ENCODE measurements around the gene RNF114.

The RNF114 gene

DNA sequence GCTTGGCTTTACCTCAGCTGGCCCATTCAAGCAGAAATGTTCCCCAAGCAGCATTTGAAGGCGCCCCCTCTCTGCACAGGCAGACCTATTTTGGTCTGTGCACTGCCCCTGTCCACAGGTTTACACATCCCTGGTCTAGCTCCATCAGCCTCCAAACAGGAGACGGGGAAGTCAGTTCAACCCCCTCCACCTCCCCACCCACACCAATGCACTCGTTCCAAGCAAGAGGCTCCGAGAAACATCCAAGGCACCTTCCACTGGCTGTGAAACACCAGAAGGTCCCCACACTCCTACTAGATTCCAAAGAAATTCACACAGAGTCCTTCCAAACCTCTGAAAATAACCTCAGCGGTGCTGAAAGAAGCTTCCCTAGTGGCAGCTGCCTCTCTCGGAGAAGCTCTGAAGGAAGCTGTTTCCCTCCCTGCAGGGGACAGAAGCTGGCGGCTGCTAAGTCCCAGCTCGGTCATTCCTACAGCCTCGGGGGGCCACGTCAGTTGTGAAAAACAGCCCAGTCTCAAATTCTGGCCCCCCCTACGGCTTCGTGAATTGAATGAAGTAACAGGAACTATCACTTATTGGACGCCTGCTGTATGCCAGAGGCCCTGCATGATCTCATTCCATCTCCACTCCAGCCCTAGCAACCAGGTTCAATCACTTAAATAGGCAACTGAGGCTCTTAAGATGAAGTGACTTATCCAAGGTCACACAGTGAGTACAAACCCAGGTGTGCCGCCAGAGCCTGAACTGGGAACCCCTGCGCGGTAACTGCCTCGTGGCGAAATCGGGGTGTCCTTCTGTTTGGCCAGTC is 21.7 kb upstream of the RNF114 start:
- peaks cover 10% of the 10 kb centered on the region for H3K36me3 ChIP-seq (ENCODE audit: control insufficient read depth, insufficient read depth, low read length)
- peak overlapping the region; percentile 96 for H3K4me3 ChIP-seq (ENCODE audit: insufficient read depth, low read depth, low read length, poor library complexity, severe bottlenecking)
- DNase-seq, result peak in 2 of 3 donors; percentile 12 to 16
- peaks cover 8% of the 10 kb centered on the region for H3K4me1 ChIP-seq (ENCODE audit: control insufficient read depth, insufficient read depth, low read length, poor library complexity, severe bottlenecking)
- peak overlapping the region; percentile 100 for H3K27ac ChIP-seq (ENCODE audit: insufficient read depth, low read length, poor library complexity, severe bottlenecking)
- H3K9me3 ChIP-seq (ENCODE audit: control insufficient read depth, low read length), result no peaks in the 10 kb centered on the region
- no peaks in the 10 kb centered on the region for H3K27me3 ChIP-seq (replicated peaks; ENCODE audit: control insufficient read depth, insufficient read depth, low read length, poor library complexity, severe bottlenecking)

DNA sequence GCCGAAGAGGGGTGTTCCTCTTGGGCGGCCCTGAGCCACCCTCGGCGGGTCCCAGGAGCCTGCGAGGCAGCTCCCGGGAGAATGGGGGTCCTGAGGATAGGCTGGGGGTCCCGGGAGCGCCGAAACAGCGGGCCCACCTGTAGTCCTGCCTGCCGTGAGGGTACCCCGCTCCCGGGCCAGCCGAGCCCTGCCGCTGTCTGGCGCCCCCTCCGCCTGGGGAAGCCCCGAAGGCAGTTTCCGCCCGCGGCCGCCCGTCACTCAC is 21.1 kb upstream of the RNF114 start:
- H3K36me3 ChIP-seq (ENCODE audit: control insufficient read depth, insufficient read depth, low read length), result peaks cover 5% of the 10 kb centered on the region
- no peak for DNase-seq
- no peaks in the 10 kb centered on the region for H3K9me3 ChIP-seq (ENCODE audit: control insufficient read depth, low read length)
- H3K27me3 ChIP-seq (replicated peaks; ENCODE audit: control insufficient read depth, insufficient read depth, low read length, poor library complexity, severe bottlenecking), result no peaks in the 10 kb centered on the region
- H3K4me3 ChIP-seq (ENCODE audit: insufficient read depth, low read depth, low read length, poor library complexity, severe bottlenecking), result peak overlapping the region; percentile 96
- peak overlapping the region; percentile 100 for H3K27ac ChIP-seq (ENCODE audit: insufficient read depth, low read length, poor library complexity, severe bottlenecking)
- H3K4me1 ChIP-seq (ENCODE audit: control insufficient read depth, insufficient read depth, low read length, poor library complexity, severe bottlenecking), result peaks cover 8% of the 10 kb centered on the region

DNA sequence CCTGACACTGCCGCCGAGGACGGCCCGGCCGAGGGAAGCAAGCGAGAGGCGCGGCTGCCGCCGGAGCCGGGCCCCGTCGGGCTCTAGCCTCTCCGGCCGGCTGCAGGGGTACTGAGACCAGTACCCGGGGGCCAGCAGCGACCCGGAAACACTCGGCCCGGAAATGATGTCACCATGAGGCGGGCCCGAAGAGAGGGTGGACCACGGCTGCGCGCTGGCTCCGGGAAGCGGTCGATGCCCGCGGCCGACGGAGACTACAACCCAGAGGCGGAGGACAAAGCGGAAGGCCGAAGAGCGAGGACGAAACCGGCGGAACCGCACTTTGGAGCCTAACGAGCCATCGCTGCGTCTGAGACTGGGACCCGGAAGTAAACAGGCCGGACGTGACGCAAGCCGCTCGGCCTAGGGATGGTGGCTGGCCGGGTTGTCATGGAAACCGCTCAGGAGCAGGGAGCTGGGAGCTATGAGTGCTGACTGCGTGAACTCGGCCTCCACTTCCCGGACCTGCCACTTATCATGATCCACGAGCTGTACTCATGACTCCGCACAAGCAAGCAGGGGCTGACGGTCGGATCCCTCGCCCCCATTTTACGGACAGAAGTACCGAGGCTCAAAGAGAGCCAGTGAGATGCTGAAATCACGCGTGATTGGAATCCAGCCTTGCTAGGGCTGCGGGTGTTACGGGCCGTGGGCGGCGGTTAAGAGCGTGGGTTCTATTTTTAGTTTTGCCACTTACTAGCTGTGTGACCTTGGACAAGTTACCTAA is 20.6 kb upstream of the RNF114 start, which contains the start of gene SPATA2:
Gene SPATA2, minus strand, starts transcription at position 150 of the 766 bp plus-strand sequence. CDS start 7,039 bp downstream, outside the sequence.
- peak within 1 kb of the TSS; percentile 100 for H3K27ac ChIP-seq (ENCODE audit: insufficient read depth, low read length, poor library complexity, severe bottlenecking)
- H3K4me3 ChIP-seq (ENCODE audit: insufficient read depth, low read depth, low read length, poor library complexity, severe bottlenecking), result peak within 1 kb of the TSS; percentile 96
- H3K9me3 ChIP-seq (ENCODE audit: control insufficient read depth, low read length), result no peaks in the 10 kb centered on the region
- H3K27me3 ChIP-seq (replicated peaks; ENCODE audit: control insufficient read depth, insufficient read depth, low read length, poor library complexity, severe bottlenecking), result no peaks in the 10 kb centered on the region
- peak; percentile 87 to 95 (median 91) for DNase-seq
- H3K36me3 ChIP-seq (ENCODE audit: control insufficient read depth, insufficient read depth, low read length), result no peaks in the 10 kb centered on the region
- H3K4me1 ChIP-seq (ENCODE audit: control insufficient read depth, insufficient read depth, low read length, poor library complexity, severe bottlenecking), result peaks cover 8% of the 10 kb centered on the region

DNA sequence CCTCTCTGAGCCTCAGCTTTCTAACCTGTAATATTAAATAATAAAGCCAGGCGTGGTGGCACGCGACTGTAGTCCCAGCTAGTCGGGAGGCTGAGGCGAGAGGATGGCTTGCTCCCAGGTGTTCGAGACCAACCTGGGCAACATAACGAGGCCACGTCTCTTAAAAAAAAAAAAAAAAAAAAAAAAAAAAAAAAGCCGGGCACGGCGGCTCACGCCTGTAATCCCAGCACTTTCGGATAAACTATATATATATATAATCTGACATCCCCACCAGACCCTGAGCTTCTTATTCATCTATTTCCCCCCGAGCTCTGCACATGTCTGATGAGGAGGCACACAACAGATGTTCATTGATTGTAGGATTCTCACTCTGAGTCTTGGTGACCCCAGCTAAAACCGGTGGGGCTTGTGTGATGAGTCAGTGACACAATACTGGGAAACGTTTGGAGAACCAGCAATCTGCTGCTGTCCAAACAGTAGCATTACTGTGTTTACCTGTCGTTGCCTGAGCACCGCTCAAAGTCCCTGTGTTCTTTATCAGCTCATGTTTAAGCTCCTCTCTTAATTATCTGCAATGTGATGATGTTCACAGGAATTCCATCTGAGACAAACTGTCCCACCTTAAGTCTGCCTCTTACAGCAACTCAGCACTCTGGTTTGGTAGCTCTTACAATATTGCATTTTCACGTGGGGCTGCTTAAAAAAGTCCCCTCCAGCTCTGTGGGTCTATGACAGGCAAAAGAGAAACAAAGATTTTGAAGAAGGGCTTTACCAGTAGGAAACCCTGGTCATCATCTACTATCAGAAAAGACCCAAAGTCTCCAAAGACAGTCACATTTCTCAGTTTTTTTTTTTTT is 19.8 kb upstream of the RNF114 start:
- Histone ChIP-seq H3K27me3 (replicated peaks; ENCODE audit: control insufficient read depth, insufficient read depth, low read length, poor library complexity, severe bottlenecking) (no peaks in the 10 kb centered on the region), H3K4me3 (ENCODE audit: insufficient read depth, low read depth, low read length, poor library complexity, severe bottlenecking) (peak overlapping the region; percentile 96), H3K4me1 (ENCODE audit: control insufficient read depth, insufficient read depth, low read length, poor library complexity, severe bottlenecking) (peaks cover 8% of the 10 kb centered on the region), H3K9me3 (ENCODE audit: control insufficient read depth, low read length) (no peaks in the 10 kb centered on the region), H3K27ac (ENCODE audit: insufficient read depth, low read length, poor library complexity, severe bottlenecking) (peak overlapping the region; percentile 100), H3K36me3 (ENCODE audit: control insufficient read depth, insufficient read depth, low read length) (no peaks in the 10 kb centered on the region)
- no peak for DNase-seq

DNA sequence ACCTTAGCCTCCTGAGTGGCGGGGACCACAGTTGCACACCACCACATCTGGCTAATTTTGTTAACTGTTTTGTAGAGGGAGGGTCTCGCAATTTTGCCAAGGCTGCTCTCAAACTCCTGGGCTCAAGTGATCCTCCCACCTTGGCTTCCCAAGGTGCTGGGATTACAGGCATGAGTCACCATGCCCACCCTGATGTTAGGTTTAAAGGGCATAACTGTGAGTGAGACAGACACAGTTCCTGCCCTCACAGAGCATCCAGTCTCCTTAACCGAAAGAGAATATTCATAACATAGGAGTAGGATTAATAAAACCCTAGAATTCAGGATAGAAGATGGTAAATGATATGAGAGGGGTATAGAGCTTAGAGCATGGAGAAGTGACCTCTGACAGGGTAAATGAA is 17.8 kb upstream of the RNF114 start:
- Histone ChIP-seq H3K4me1 (ENCODE audit: control insufficient read depth, insufficient read depth, low read length, poor library complexity, severe bottlenecking) (peaks cover 8% of the 10 kb centered on the region), H3K27me3 (replicated peaks; ENCODE audit: control insufficient read depth, insufficient read depth, low read length, poor library complexity, severe bottlenecking) (no peaks in the 10 kb centered on the region), H3K36me3 (ENCODE audit: control insufficient read depth, insufficient read depth, low read length) (no peaks in the 10 kb centered on the region), H3K4me3 (ENCODE audit: insufficient read depth, low read depth, low read length, poor library complexity, severe bottlenecking) (no peak overlapping the region), H3K9me3 (ENCODE audit: control insufficient read depth, low read length) (no peaks in the 10 kb centered on the region), H3K27ac (ENCODE audit: insufficient read depth, low read length, poor library complexity, severe bottlenecking) (no peak overlapping the region)
- DNase-seq, result no peak

DNA sequence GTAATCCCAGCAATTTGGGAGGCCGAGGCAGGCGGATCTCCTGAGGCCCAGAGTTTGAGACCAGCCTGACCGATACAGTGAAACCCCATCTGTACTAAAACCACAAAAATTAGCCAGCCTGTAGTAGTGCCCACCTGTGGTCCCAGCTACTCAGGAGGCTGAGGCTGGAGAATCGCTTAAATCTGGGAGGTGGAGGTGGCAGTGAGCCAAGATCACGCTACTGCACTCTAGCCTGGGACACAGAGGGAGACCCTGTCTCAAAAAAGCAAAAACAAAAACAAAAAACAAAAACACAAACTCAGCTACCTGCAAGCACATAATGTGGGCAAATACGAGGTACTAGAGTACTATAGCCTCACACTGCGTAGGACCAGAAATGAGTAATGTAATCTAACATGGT is 17.2 kb upstream of the RNF114 start:
- DNase-seq, result no peak
- Histone ChIP-seq H3K36me3 (ENCODE audit: control insufficient read depth, insufficient read depth, low read length) (no peaks in the 10 kb centered on the region), H3K4me3 (ENCODE audit: insufficient read depth, low read depth, low read length, poor library complexity, severe bottlenecking) (no peak overlapping the region), H3K4me1 (ENCODE audit: control insufficient read depth, insufficient read depth, low read length, poor library complexity, severe bottlenecking) (peaks cover 8% of the 10 kb centered on the region), H3K27me3 (replicated peaks; ENCODE audit: control insufficient read depth, insufficient read depth, low read length, poor library complexity, severe bottlenecking) (no peaks in the 10 kb centered on the region), H3K9me3 (ENCODE audit: control insufficient read depth, low read length) (no peaks in the 10 kb centered on the region), H3K27ac (ENCODE audit: insufficient read depth, low read length, poor library complexity, severe bottlenecking) (no peak overlapping the region)

DNA sequence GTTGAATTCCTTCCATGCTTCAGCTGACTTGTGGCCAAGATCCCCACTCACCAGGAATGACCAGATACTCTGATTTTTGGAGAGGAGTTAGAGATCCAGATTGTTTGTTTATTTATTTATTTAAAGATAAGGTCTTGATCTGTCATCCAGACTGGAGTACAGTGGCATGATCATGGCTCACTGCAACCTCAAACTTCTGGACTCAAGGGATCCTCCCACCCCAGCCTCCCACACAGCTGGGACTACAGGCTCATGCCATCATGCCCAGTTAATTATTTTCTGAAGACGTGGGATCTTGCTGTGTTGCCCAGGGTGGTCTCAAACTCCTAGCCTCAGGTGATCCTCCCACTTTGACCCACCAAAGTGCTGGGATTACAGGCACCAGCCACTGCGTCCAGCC is 16.7 kb upstream of the RNF114 start:
- H3K4me3 ChIP-seq (ENCODE audit: insufficient read depth, low read depth, low read length, poor library complexity, severe bottlenecking), result no peak overlapping the region
- H3K9me3 ChIP-seq (ENCODE audit: control insufficient read depth, low read length), result no peaks in the 10 kb centered on the region
- no peaks in the 10 kb centered on the region for H3K27me3 ChIP-seq (replicated peaks; ENCODE audit: control insufficient read depth, insufficient read depth, low read length, poor library complexity, severe bottlenecking)
- peaks cover 3% of the 10 kb centered on the region for H3K4me1 ChIP-seq (ENCODE audit: control insufficient read depth, insufficient read depth, low read length, poor library complexity, severe bottlenecking)
- no peaks in the 10 kb centered on the region for H3K36me3 ChIP-seq (ENCODE audit: control insufficient read depth, insufficient read depth, low read length)
- DNase-seq, result no peak
- no peak overlapping the region for H3K27ac ChIP-seq (ENCODE audit: insufficient read depth, low read length, poor library complexity, severe bottlenecking)

DNA sequence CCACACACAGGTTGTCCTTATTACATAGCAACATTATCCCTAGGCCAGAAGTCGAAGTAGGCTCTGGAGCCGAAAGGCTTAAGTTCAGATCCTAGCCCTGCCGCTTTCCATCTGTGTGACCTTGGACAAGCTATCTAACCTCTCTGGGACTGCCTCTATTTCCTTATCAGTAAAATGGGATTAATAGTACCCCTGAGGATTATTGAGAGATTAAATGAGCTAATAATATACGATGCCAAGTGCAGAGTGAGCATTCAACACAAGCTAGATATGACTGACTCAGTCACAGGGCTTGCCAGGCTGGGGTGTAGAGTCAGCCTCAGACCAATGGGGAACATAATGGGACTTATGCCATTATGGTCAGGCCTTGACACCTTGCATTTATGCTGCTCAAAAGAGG is 11.9 kb upstream of the RNF114 start:
- H3K27ac ChIP-seq (ENCODE audit: insufficient read depth, low read length, poor library complexity, severe bottlenecking), result no peak overlapping the region
- no peaks in the 10 kb centered on the region for H3K36me3 ChIP-seq (ENCODE audit: control insufficient read depth, insufficient read depth, low read length)
- no peaks in the 10 kb centered on the region for H3K9me3 ChIP-seq (ENCODE audit: control insufficient read depth, low read length)
- H3K4me1 ChIP-seq (ENCODE audit: control insufficient read depth, insufficient read depth, low read length, poor library complexity, severe bottlenecking), result no peaks in the 10 kb centered on the region
- no peak overlapping the region for H3K4me3 ChIP-seq (ENCODE audit: insufficient read depth, low read depth, low read length, poor library complexity, severe bottlenecking)
- no peak for DNase-seq
- H3K27me3 ChIP-seq (replicated peaks; ENCODE audit: control insufficient read depth, insufficient read depth, low read length, poor library complexity, severe bottlenecking), result no peaks in the 10 kb centered on the region

DNA sequence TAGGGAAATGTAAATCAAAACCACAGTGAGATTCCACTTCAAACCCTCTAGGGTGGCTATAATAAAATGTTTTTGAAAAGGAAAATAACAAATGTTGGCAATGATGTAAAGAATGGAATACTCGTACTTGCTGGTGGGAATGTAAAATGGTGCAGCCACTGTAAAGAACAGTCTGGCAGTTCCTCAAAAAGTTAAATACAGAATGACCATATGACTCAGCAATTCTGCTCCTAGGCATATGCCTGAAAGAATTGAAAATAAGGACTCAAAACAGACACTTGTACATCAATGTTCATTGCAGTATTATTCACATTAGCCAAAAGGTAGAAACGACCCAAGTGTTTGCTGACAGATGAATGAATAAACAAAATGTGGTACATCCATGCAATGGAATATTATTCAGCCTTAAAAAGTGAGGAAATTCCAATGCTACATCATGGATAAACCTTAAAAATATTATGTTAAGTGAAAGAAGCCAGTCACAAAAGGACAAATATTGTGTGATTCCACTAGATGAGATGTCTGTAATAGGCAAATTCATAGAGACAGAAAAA is 10.2 kb upstream of the RNF114 start:
- no peaks in the 10 kb centered on the region for H3K36me3 ChIP-seq (ENCODE audit: control insufficient read depth, insufficient read depth, low read length)
- H3K4me3 ChIP-seq (ENCODE audit: insufficient read depth, low read depth, low read length, poor library complexity, severe bottlenecking), result no peak overlapping the region
- H3K4me1 ChIP-seq (ENCODE audit: control insufficient read depth, insufficient read depth, low read length, poor library complexity, severe bottlenecking), result no peaks in the 10 kb centered on the region
- H3K27me3 ChIP-seq (replicated peaks; ENCODE audit: control insufficient read depth, insufficient read depth, low read length, poor library complexity, severe bottlenecking), result no peaks in the 10 kb centered on the region
- no peak overlapping the region for H3K27ac ChIP-seq (ENCODE audit: insufficient read depth, low read length, poor library complexity, severe bottlenecking)
- no peak for DNase-seq
- no peaks in the 10 kb centered on the region for H3K9me3 ChIP-seq (ENCODE audit: control insufficient read depth, low read length)

Data from effector memory CD4-positive, alpha-beta T cell (primary cell).